ENCODE data around the gene SLC47A1.
"Not testable (repeated sequence)": the region's sequence is repeated elsewhere in the genome, so short reads cannot be mapped to it uniquely, and the experiment has no call there.

Gene SLC47A1

GRCh38 chr17:19533718-19534561, at the start of gene SLC47A1:
TSS of gene SLC47A1 (plus strand) at chr17:19533854. CDS start at chr17:19533940, 86 bp downstream.
- DNase-seq (ENCODE audit: low read depth): no peak

GRCh38 chr17:19485800-19486340, 47.8 kb upstream of the SLC47A1 start:
- no peak for DNase-seq (ENCODE audit: low read depth)

- no peak for DNase-seq (ENCODE audit: low read depth)
Observed at GRCh38 chr17:19486351-19487023, 47.2 kb upstream of the SLC47A1 start.

GRCh38 chr17:19487024-19487600, 46.5 kb upstream of the SLC47A1 start:
- no peak for DNase-seq (ENCODE audit: low read depth)

- no peak for DNase-seq (ENCODE audit: low read depth)
Observed at GRCh38 chr17:19492141-19492540, 41.5 kb upstream of the SLC47A1 start.

- no peak for DNase-seq (ENCODE audit: low read depth)
Observed at GRCh38 chr17:19494961-19495806, 38.5 kb upstream of the SLC47A1 start.

GRCh38 chr17:19495828-19496528, 37.7 kb upstream of the SLC47A1 start:
- no peak for DNase-seq (ENCODE audit: low read depth)

GRCh38 chr17:19497624-19498023, 36.0 kb upstream of the SLC47A1 start:
- no peak for DNase-seq (ENCODE audit: low read depth)

GRCh38 chr17:19501219-19501618, 32.4 kb upstream of the SLC47A1 start:
- DNase-seq (ENCODE audit: low read depth): no peak

GRCh38 chr17:19502517-19502916, 31.1 kb upstream of the SLC47A1 start:
- DNase-seq (ENCODE audit: low read depth): no peak

GRCh38 chr17:19505561-19505960, 28.1 kb upstream of the SLC47A1 start:
- DNase-seq (ENCODE audit: low read depth): not testable (repeated sequence)

- DNase-seq (ENCODE audit: low read depth): peak; percentile 90
Observed at GRCh38 chr17:19507775-19508576, 25.7 kb upstream of the SLC47A1 start.

- DNase-seq (ENCODE audit: low read depth): no peak
Observed at GRCh38 chr17:19508577-19508867, 25.1 kb upstream of the SLC47A1 start.

- not testable (repeated sequence) for DNase-seq (ENCODE audit: low read depth)
Observed at GRCh38 chr17:19509281-19509852, 24.3 kb upstream of the SLC47A1 start.

- no peak for DNase-seq (ENCODE audit: low read depth)
Observed at GRCh38 chr17:19510903-19511302, 22.8 kb upstream of the SLC47A1 start.

- peak; percentile 41 for DNase-seq (ENCODE audit: low read depth)
Observed at GRCh38 chr17:19513897-19514488, 19.7 kb upstream of the SLC47A1 start.

- DNase-seq (ENCODE audit: low read depth): no peak
Observed at GRCh38 chr17:19517699-19518098, 16.0 kb upstream of the SLC47A1 start.

- DNase-seq (ENCODE audit: low read depth): not testable (repeated sequence)
Observed at GRCh38 chr17:19519388-19520291, 14.0 kb upstream of the SLC47A1 start.

GRCh38 chr17:19520641-19521040, 13.0 kb upstream of the SLC47A1 start:
- no peak for DNase-seq (ENCODE audit: low read depth)

All from HS-27A (cell line).